Lower leg skin (tissue), 4 donors: ENCODE results near the gene SNTG2. TPM values are rescaled to one million over a fixed set of nuclear protein-coding genes. Genes with fewer than 3 reads are reported as not detected.

Experiments
- DNase-seq, 2 donors: peaks; one replicate each; pipeline ENCODE4 v3.0.0-alpha.2; 2019; ENCODE audit warnings: low spot score in 2 of 2
- H3K4me3 ChIP-seq: fragments of 200-600 bp; sonication (generic); 2 replicates; pipeline ENCODE4 v1.5.1; 2017; ENCODE audit warnings: mild to moderate bottlenecking, low read depth; ENCODE audit not compliant: poor library complexity, severe bottlenecking
- POLR2A ChIP-seq, 2 donors: fragments of 450-650 bp; IDR thresholded peaks; one replicate each; pipeline ENCODE4 v1.6.1; 2016 to 2017; ENCODE audit warnings: antibody characterized with exemption in 2 of 2, mild to moderate bottlenecking in 1 of 2, moderate library complexity in 1 of 2
- WGBS, 2 donors: methylation state at CpG; one replicate each; pipeline ENCODE4 v1.1.5; 2018; 5-methylcytosine and 5-hydroxymethylcytosine counted together
- intact Hi-C: fragments of 100-400 bp; cut with DNase I; formaldehyde crosslinking; loops from one replicate; pipeline ENCODE4 v1.15.0; 2023; ENCODE audit warnings: low total_unique reads
- total RNA-seq, 4 donors: library from RNA; depleted of rRNA; stranded (reverse); fragments of >200 nt; gene quantifications; one replicate each; pipeline ENCODE4 v1.1.0, GENCODE V29; 2016
- TF ChIP-seq, protein P1 (sequence below), 3 donors: fragments of 450-650 bp; IDR thresholded peaks; one replicate each; pipeline ENCODE4 v1.5.1; 2016; ENCODE audit warnings: antibody characterized with exemption in 3 of 3, mild to moderate bottlenecking in 3 of 3, moderate library complexity in 2 of 3

Gene SNTG2
- total RNA-seq, 4 donors from 2014 or later: 1.4 to 15.3 (median 6.3) TPM

DNA sequence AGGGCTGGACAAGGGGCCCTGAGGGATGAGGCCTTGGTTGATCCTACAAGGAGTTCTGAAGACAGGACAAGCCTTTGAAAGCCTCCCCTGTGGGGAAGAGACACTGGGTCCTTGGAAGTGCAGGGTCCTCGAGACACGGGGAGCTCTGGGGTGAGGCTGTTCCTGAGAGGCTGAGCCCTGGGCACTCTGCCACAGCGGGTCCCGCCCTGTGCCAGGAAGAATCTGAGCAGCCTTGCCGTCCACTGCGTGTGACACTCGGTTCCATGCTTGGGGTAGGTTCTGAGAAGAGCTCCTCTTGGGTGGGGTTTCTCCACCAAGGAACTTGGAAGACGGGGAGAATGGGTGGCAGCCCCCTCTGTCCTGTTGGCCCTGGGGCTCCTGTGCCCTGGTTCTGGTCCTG is 13.9 kb downstream of the SNTG2 start:
- WGBS, 2 donors: 74 to 88% methylated on average over 8 of the region's 8 CpGs
- intact Hi-C loops: no loop called here
- DNase-seq: peak in 1 of 2 donors; percentile 80
- no peak overlapping the region for H3K4me3 ChIP-seq
- TF ChIP-seq POLR2A (IDR thresholded peaks at IDR 0.05): no peak
- TF ChIP-seq, protein P1, sequence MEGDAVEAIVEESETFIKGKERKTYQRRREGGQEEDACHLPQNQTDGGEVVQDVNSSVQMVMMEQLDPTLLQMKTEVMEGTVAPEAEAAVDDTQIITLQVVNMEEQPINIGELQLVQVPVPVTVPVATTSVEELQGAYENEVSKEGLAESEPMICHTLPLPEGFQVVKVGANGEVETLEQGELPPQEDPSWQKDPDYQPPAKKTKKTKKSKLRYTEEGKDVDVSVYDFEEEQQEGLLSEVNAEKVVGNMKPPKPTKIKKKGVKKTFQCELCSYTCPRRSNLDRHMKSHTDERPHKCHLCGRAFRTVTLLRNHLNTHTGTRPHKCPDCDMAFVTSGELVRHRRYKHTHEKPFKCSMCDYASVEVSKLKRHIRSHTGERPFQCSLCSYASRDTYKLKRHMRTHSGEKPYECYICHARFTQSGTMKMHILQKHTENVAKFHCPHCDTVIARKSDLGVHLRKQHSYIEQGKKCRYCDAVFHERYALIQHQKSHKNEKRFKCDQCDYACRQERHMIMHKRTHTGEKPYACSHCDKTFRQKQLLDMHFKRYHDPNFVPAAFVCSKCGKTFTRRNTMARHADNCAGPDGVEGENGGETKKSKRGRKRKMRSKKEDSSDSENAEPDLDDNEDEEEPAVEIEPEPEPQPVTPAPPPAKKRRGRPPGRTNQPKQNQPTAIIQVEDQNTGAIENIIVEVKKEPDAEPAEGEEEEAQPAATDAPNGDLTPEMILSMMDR (IDR thresholded peaks at IDR 0.05): no peak

DNA sequence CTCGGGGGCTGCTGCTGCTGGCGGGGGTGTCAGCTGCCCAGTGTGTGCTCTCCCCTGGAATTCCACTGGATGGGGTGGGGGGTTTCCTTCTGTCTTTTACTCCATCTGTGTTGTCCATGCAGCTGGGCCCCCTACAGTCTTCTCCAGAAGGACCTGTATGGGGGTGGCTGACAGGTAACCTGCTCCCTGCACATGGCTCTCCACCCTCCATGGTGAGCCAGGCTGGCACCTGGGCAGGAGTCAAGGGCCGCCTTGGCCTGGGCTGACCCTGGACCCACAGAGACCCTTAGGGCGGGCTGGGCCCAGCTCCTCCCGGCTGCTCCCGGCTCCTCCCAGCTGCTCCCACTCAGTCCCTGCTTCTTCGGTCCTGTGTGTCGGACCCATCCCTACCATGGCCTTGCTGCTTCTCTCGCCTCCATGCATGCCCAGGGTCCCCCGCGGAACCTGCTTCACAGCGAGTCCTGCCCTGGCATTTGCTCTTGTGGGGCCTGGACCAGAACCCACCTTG is 15.0 kb downstream of the SNTG2 start:
- H3K4me3 ChIP-seq: no peak overlapping the region
- TF ChIP-seq POLR2A (IDR thresholded peaks at IDR 0.05): no peak
- TF ChIP-seq, protein P1 (IDR thresholded peaks at IDR 0.05): no peak
- no peak for DNase-seq
- WGBS, 2 donors: 93% methylated on average over 12 of the region's 12 CpGs
- intact Hi-C loops: no loop called here

DNA sequence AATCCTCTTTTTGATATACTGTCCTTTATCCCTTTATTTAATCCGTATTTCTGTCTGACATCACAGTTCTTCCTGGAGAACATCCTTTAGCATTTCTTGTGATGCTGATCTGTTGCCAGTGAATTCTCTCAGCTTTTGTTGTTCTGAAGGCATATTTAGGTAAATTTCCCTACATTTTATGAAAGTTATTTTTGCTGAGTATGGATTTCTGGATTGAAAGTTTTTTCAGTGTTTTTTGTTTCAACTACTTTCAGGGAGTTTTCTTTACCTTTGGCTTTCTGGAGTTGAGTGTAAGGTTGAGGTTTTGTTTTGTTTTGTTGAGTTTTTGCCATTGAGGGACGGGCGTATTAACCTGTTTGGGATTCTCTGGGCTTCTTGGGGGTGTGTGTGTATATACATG is 22.5 kb downstream of the SNTG2 start:
- intact Hi-C loops: no loop called here
- 87 to 88% methylated on average over 3 of the region's 3 CpGs for WGBS, 2 donors
- H3K4me3 ChIP-seq: no peak overlapping the region
- DNase-seq: no peak
- no peak for TF ChIP-seq POLR2A (IDR thresholded peaks at IDR 0.05)
- TF ChIP-seq, protein P1 (IDR thresholded peaks at IDR 0.05): no peak

DNA sequence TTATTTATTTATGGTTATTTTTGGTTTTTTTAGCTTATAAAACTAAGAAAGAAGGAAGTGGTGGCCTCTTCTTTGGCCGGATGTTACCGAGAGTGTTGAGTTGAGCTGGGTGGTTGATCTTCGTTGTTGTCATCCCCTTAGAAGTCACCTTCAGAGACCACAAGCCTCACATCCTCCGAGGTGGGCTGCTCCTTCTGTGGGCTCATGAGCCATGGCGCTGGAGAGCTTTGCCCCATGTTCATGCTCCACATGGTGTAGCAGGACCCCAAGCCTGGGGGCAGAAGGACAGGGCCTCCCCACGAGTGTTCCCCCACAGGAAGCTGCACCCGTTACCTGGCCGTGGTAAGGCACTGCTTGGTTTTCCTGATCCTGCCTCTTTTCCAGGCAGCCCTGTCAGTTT is 23.4 kb downstream of the SNTG2 start:
- TF ChIP-seq, protein P1 (IDR thresholded peaks at IDR 0.05): no peak
- no peak for TF ChIP-seq POLR2A (IDR thresholded peaks at IDR 0.05)
- 55 to 56% methylated on average over 8 of the region's 8 CpGs for WGBS, 2 donors
- H3K4me3 ChIP-seq: no peak overlapping the region
- intact Hi-C loops: no loop called here
- no peak for DNase-seq

DNA sequence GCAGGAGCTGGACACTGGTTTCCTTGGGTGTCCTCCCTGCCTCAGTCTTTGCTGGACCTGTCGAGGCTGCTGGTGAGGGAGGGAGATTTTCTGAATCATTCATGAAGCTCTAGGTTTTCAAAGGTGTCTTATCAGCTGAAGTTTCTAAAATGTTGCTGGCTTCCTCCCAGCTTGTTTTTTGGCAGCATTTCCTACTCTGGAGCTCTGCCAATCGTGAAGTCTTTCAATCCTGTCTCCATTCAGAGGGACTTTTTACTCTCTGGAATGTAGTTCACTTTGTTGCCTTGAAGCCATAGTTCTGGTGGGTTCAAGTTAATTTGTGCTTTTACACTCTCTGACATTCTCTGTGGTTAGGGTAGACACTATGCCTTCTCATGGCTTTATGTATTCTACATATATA is 23.9 kb downstream of the SNTG2 start:
- WGBS, 2 donors: 5 to 12% methylated on average over 2 of the region's 2 CpGs
- H3K4me3 ChIP-seq: no peak overlapping the region
- intact Hi-C loops: no loop called here
- DNase-seq: no peak
- TF ChIP-seq, protein P1 (IDR thresholded peaks at IDR 0.05): no peak
- no peak for TF ChIP-seq POLR2A (IDR thresholded peaks at IDR 0.05)

DNA sequence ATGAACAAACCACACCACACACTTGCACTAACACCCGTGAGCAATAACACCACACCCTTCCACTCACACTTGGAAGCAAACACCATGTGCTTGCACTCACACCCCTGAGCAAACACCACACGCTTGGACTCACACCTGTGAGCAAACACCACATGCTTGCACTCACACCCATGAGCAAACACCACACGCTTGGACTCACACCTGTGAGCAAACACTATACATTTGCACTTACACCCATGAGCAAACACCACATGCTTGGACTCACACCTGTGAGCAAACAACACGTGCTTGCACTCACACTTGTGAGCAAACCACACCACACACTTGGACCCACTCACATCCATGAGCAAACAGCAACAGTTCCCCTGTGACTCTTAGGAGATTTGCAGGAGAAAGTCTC is 24.4 kb downstream of the SNTG2 start:
- TF ChIP-seq, protein P1 (IDR thresholded peaks at IDR 0.05): no peak
- no peak for TF ChIP-seq POLR2A (IDR thresholded peaks at IDR 0.05)
- intact Hi-C loops: no loop called here
- 64 to 87% methylated on average over 4 of the region's 4 CpGs for WGBS, 2 donors
- DNase-seq: no peak
- H3K4me3 ChIP-seq: no peak overlapping the region
